ENCODE data around the gene TNFRSF17.
"Not testable (repeated sequence)": the region's sequence is repeated elsewhere in the genome, so short reads cannot be mapped to it uniquely, and the experiment has no call there.

GRCh38 chr16:11970292-11970691 is 5.3 kb downstream of the TNFRSF17 start:
- not testable (repeated sequence) for TF ChIP-seq CTCF (conservative IDR thresholded peaks at IDR 0.05 in 1 of 2, IDR thresholded peaks at IDR 0.05 in 1 of 2; ENCODE audit: low read depth in 1 of 2, low read length in 2 of 2); EZH2 (IDR thresholded peaks at IDR 0.05; ENCODE audit: low read length, missing control alignments)

Data from fibroblast of lung (primary cell).